HEK293T (cell line): ENCODE results near the gene FHAD1.

ENCODE experiments used
- FOXA1 ChIP-seq: fragments of 450-650 bp; IDR thresholded peaks from 2 replicates; pipeline ENCODE4 v1.6.1; 2016; ENCODE audit warnings: mild to moderate bottlenecking
- FOXK2 ChIP-seq: fragments of 450-650 bp; IDR thresholded peaks from 2 replicates; pipeline ENCODE4 v1.6.1; 2016; ENCODE audit warnings: mild to moderate bottlenecking

DNA sequence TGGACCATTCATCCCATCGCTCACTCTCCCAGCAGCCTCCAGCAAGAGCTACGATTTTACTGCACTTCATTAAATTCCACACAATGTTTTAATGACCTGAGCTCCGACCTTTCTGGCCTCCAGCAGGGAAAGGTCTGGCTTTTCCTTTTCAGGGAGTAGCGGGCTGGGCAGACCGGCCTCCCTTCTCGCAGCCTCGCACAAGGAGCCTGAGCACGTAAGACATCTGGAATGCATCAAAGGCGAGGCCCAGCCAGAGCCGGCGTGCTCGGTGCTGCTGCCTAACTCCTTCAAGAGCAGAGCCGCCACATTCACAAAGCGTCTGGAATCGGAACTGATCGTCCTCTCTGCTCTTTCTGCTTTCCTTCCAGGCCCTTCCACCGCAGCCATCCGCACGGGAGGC lies 32.5 kb upstream of the FHAD1 start:
- TF ChIP-seq FOXA1 (no peak), FOXK2 (no peak)
